GM19438 (cell line): Measurements from ENCODE around the gene ROBO2.

Experiments used
- ATAC-seq: cut with Tn5 transposase; IDR thresholded peaks from one replicate; pipeline ENCODE4 v1.9.1; 2021; ENCODE audit warnings: low read depth; ENCODE audit not compliant: unreplicated experiment

Gene ROBO2

GRCh38 chr3:77186319-77186718 lies 146.4 kb downstream of the ROBO2 start:
- ATAC-seq, result no peak

- ATAC-seq, result no peak
Observed at GRCh38 chr3:77186728-77187127, 146.8 kb downstream of the ROBO2 start.

- ATAC-seq, result no peak
Observed at GRCh38 chr3:77188210-77188609, 148.3 kb downstream of the ROBO2 start.

- ATAC-seq, result no peak
Observed at GRCh38 chr3:77189258-77189657, 149.4 kb downstream of the ROBO2 start.

- no peak for ATAC-seq
Observed at GRCh38 chr3:77189684-77190083, 149.8 kb downstream of the ROBO2 start.

GRCh38 chr3:77190374-77190773 lies 150.5 kb downstream of the ROBO2 start:
- no peak for ATAC-seq

GRCh38 chr3:77191014-77191413 lies 151.1 kb downstream of the ROBO2 start:
- no peak for ATAC-seq

- no peak for ATAC-seq
Observed at GRCh38 chr3:77191640-77192039, 151.7 kb downstream of the ROBO2 start.

GRCh38 chr3:77195766-77196545 lies 156.1 kb downstream of the ROBO2 start:
- no peak for ATAC-seq

GRCh38 chr3:77197408-77197807 lies 157.5 kb downstream of the ROBO2 start:
- no peak for ATAC-seq

- no peak for ATAC-seq
Observed at GRCh38 chr3:77203851-77204250, 164.0 kb downstream of the ROBO2 start.

- ATAC-seq, result no peak
Observed at GRCh38 chr3:77204788-77205187, 164.9 kb downstream of the ROBO2 start.

GRCh38 chr3:77207753-77208152 lies 167.9 kb downstream of the ROBO2 start:
- no peak for ATAC-seq

GRCh38 chr3:77222701-77223100 lies 182.8 kb downstream of the ROBO2 start:
- ATAC-seq, result no peak

- no peak for ATAC-seq
Observed at GRCh38 chr3:77227567-77227966, 187.7 kb downstream of the ROBO2 start.

- no peak for ATAC-seq
Observed at GRCh38 chr3:77232557-77232956, 192.7 kb downstream of the ROBO2 start.

GRCh38 chr3:77234004-77234403 lies 194.1 kb downstream of the ROBO2 start:
- ATAC-seq, result no peak

- ATAC-seq, result no peak
Observed at GRCh38 chr3:77236118-77236517, 196.2 kb downstream of the ROBO2 start.

GRCh38 chr3:77240072-77240650 lies 200.3 kb downstream of the ROBO2 start:
- ATAC-seq, result no peak

GRCh38 chr3:77242371-77242770 lies 202.5 kb downstream of the ROBO2 start:
- ATAC-seq, result no peak

GRCh38 chr3:77244981-77245380 lies 205.1 kb downstream of the ROBO2 start:
- ATAC-seq, result no peak

- ATAC-seq, result no peak
Observed at GRCh38 chr3:77247061-77247460, 207.2 kb downstream of the ROBO2 start.
